ENCODE results near the gene TAPT1.

Gene TAPT1

GRCh38 chr4:16263056-16263455 is 36.8 kb upstream of the TAPT1 start:
- H3K27ac ChIP-seq (ENCODE audit: insufficient read depth, low read length, poor library complexity, severe bottlenecking) = no peak overlapping the region
- no peaks in the 10 kb centered on the region for H3K9me3 ChIP-seq (ENCODE audit: control insufficient read depth, low read length)
- H3K27me3 ChIP-seq (replicated peaks; ENCODE audit: control insufficient read depth, insufficient read depth, low read length, poor library complexity, severe bottlenecking) = no peaks in the 10 kb centered on the region
- H3K4me1 ChIP-seq (ENCODE audit: control insufficient read depth, insufficient read depth, low read length, poor library complexity, severe bottlenecking) = no peaks in the 10 kb centered on the region
- DNase-seq = no peak
- no peaks in the 10 kb centered on the region for H3K36me3 ChIP-seq (ENCODE audit: control insufficient read depth, insufficient read depth, low read length)
- no peak overlapping the region for H3K4me3 ChIP-seq (ENCODE audit: insufficient read depth, low read depth, low read length, poor library complexity, severe bottlenecking)

GRCh38 chr4:16262188-16262587 is 35.9 kb upstream of the TAPT1 start:
- no peak for DNase-seq
- no peak overlapping the region for H3K4me3 ChIP-seq (ENCODE audit: insufficient read depth, low read depth, low read length, poor library complexity, severe bottlenecking)

GRCh38 chr4:16261313-16261878 is 35.1 kb upstream of the TAPT1 start:
- no peak for DNase-seq
- no peak overlapping the region for H3K27ac ChIP-seq (ENCODE audit: insufficient read depth, low read length, poor library complexity, severe bottlenecking)

More at GRCh38 chr4:16262188-16262587, 35.9 kb upstream of the TAPT1 start:
- no peaks in the 10 kb centered on the region for H3K4me1 ChIP-seq (ENCODE audit: control insufficient read depth, insufficient read depth, low read length, poor library complexity, severe bottlenecking)
- no peak overlapping the region for H3K27ac ChIP-seq (ENCODE audit: insufficient read depth, low read length, poor library complexity, severe bottlenecking)
- H3K27me3 ChIP-seq (replicated peaks; ENCODE audit: control insufficient read depth, insufficient read depth, low read length, poor library complexity, severe bottlenecking) = no peaks in the 10 kb centered on the region
- H3K36me3 ChIP-seq (ENCODE audit: control insufficient read depth, insufficient read depth, low read length) = no peaks in the 10 kb centered on the region
- H3K9me3 ChIP-seq (ENCODE audit: control insufficient read depth, low read length) = no peaks in the 10 kb centered on the region

GRCh38 chr4:16259889-16260246 is 33.6 kb upstream of the TAPT1 start:
- Histone ChIP-seq H3K27ac (ENCODE audit: insufficient read depth, low read length, poor library complexity, severe bottlenecking) (no peak overlapping the region), H3K9me3 (ENCODE audit: control insufficient read depth, low read length) (no peaks in the 10 kb centered on the region), H3K4me1 (ENCODE audit: control insufficient read depth, insufficient read depth, low read length, poor library complexity, severe bottlenecking) (no peaks in the 10 kb centered on the region), H3K4me3 (ENCODE audit: insufficient read depth, low read depth, low read length, poor library complexity, severe bottlenecking) (no peak overlapping the region), H3K27me3 (replicated peaks; ENCODE audit: control insufficient read depth, insufficient read depth, low read length, poor library complexity, severe bottlenecking) (no peaks in the 10 kb centered on the region), H3K36me3 (ENCODE audit: control insufficient read depth, insufficient read depth, low read length) (no peaks in the 10 kb centered on the region)
- DNase-seq = no peak

More at GRCh38 chr4:16261313-16261878, 35.1 kb upstream of the TAPT1 start:
- Histone ChIP-seq H3K27me3 (replicated peaks; ENCODE audit: control insufficient read depth, insufficient read depth, low read length, poor library complexity, severe bottlenecking) (no peaks in the 10 kb centered on the region), H3K4me1 (ENCODE audit: control insufficient read depth, insufficient read depth, low read length, poor library complexity, severe bottlenecking) (no peaks in the 10 kb centered on the region), H3K36me3 (ENCODE audit: control insufficient read depth, insufficient read depth, low read length) (no peaks in the 10 kb centered on the region), H3K4me3 (ENCODE audit: insufficient read depth, low read depth, low read length, poor library complexity, severe bottlenecking) (no peak overlapping the region), H3K9me3 (ENCODE audit: control insufficient read depth, low read length) (no peaks in the 10 kb centered on the region)

GRCh38 chr4:16259241-16259888 is 33.1 kb upstream of the TAPT1 start:
- no peaks in the 10 kb centered on the region for H3K9me3 ChIP-seq (ENCODE audit: control insufficient read depth, low read length)
- H3K27ac ChIP-seq (ENCODE audit: insufficient read depth, low read length, poor library complexity, severe bottlenecking) = no peak overlapping the region
- no peak for DNase-seq
- no peaks in the 10 kb centered on the region for H3K4me1 ChIP-seq (ENCODE audit: control insufficient read depth, insufficient read depth, low read length, poor library complexity, severe bottlenecking)
- H3K27me3 ChIP-seq (replicated peaks; ENCODE audit: control insufficient read depth, insufficient read depth, low read length, poor library complexity, severe bottlenecking) = no peaks in the 10 kb centered on the region
- no peaks in the 10 kb centered on the region for H3K36me3 ChIP-seq (ENCODE audit: control insufficient read depth, insufficient read depth, low read length)
- H3K4me3 ChIP-seq (ENCODE audit: insufficient read depth, low read depth, low read length, poor library complexity, severe bottlenecking) = no peak overlapping the region

- Histone ChIP-seq H3K4me1 (ENCODE audit: control insufficient read depth, insufficient read depth, low read length, poor library complexity, severe bottlenecking) (no peaks in the 10 kb centered on the region), H3K27me3 (replicated peaks; ENCODE audit: control insufficient read depth, insufficient read depth, low read length, poor library complexity, severe bottlenecking) (no peaks in the 10 kb centered on the region), H3K9me3 (ENCODE audit: control insufficient read depth, low read length) (no peaks in the 10 kb centered on the region), H3K36me3 (ENCODE audit: control insufficient read depth, insufficient read depth, low read length) (peaks cover 5% of the 10 kb centered on the region), H3K27ac (ENCODE audit: insufficient read depth, low read length, poor library complexity, severe bottlenecking) (no peak overlapping the region), H3K4me3 (ENCODE audit: insufficient read depth, low read depth, low read length, poor library complexity, severe bottlenecking) (no peak overlapping the region)
- DNase-seq = no peak
These were observed 31.3 kb upstream of the TAPT1 start for GRCh38 chr4:16257611-16258010.

GRCh38 chr4:16256343-16256742 is 30.1 kb upstream of the TAPT1 start:
- DNase-seq = no peak
- Histone ChIP-seq H3K4me1 (ENCODE audit: control insufficient read depth, insufficient read depth, low read length, poor library complexity, severe bottlenecking) (no peaks in the 10 kb centered on the region), H3K27me3 (replicated peaks; ENCODE audit: control insufficient read depth, insufficient read depth, low read length, poor library complexity, severe bottlenecking) (no peaks in the 10 kb centered on the region), H3K4me3 (ENCODE audit: insufficient read depth, low read depth, low read length, poor library complexity, severe bottlenecking) (no peak overlapping the region), H3K9me3 (ENCODE audit: control insufficient read depth, low read length) (no peaks in the 10 kb centered on the region), H3K27ac (ENCODE audit: insufficient read depth, low read length, poor library complexity, severe bottlenecking) (no peak overlapping the region), H3K36me3 (ENCODE audit: control insufficient read depth, insufficient read depth, low read length) (peaks cover 5% of the 10 kb centered on the region)

- Histone ChIP-seq H3K27me3 (replicated peaks; ENCODE audit: control insufficient read depth, insufficient read depth, low read length, poor library complexity, severe bottlenecking) (no peaks in the 10 kb centered on the region), H3K9me3 (ENCODE audit: control insufficient read depth, low read length) (no peaks in the 10 kb centered on the region), H3K4me3 (ENCODE audit: insufficient read depth, low read depth, low read length, poor library complexity, severe bottlenecking) (no peak overlapping the region), H3K36me3 (ENCODE audit: control insufficient read depth, insufficient read depth, low read length) (peaks cover 5% of the 10 kb centered on the region), H3K4me1 (ENCODE audit: control insufficient read depth, insufficient read depth, low read length, poor library complexity, severe bottlenecking) (no peaks in the 10 kb centered on the region), H3K27ac (ENCODE audit: insufficient read depth, low read length, poor library complexity, severe bottlenecking) (no peak overlapping the region)
- DNase-seq = no peak
These were observed 29.5 kb upstream of the TAPT1 start for GRCh38 chr4:16255730-16256129.

- peaks cover 5% of the 10 kb centered on the region for H3K36me3 ChIP-seq (ENCODE audit: control insufficient read depth, insufficient read depth, low read length)
- no peaks in the 10 kb centered on the region for H3K27me3 ChIP-seq (replicated peaks; ENCODE audit: control insufficient read depth, insufficient read depth, low read length, poor library complexity, severe bottlenecking)
- no peak overlapping the region for H3K27ac ChIP-seq (ENCODE audit: insufficient read depth, low read length, poor library complexity, severe bottlenecking)
- no peaks in the 10 kb centered on the region for H3K4me1 ChIP-seq (ENCODE audit: control insufficient read depth, insufficient read depth, low read length, poor library complexity, severe bottlenecking)
- no peak for DNase-seq
- H3K9me3 ChIP-seq (ENCODE audit: control insufficient read depth, low read length) = no peaks in the 10 kb centered on the region
- H3K4me3 ChIP-seq (ENCODE audit: insufficient read depth, low read depth, low read length, poor library complexity, severe bottlenecking) = no peak overlapping the region
These were observed 27.1 kb upstream of the TAPT1 start for GRCh38 chr4:16253127-16253960.
